Lower leg skin (tissue), 4 donors: ENCODE data around the gene DYDC2. TPM values are rescaled to one million over a fixed set of nuclear protein-coding genes. Genes with fewer than 3 reads are reported as not detected.

ENCODE experiments used
- DNase-seq, 2 donors: peaks; one replicate each; pipeline ENCODE4 v3.0.0-alpha.2; 2019; ENCODE audit warnings: low spot score in 2 of 2
- H3K4me3 ChIP-seq: fragments of 200-600 bp; sonication (generic); 2 replicates; pipeline ENCODE4 v1.5.1; 2017; ENCODE audit warnings: mild to moderate bottlenecking, low read depth; ENCODE audit not compliant: poor library complexity, severe bottlenecking
- CTCF ChIP-seq, 3 donors: fragments of 450-650 bp; IDR thresholded peaks; one replicate each; pipeline ENCODE4 v1.5.1; 2016; ENCODE audit warnings: antibody characterized with exemption in 3 of 3, mild to moderate bottlenecking in 3 of 3, moderate library complexity in 2 of 3
- POLR2A ChIP-seq, 2 donors: fragments of 450-650 bp; IDR thresholded peaks; one replicate each; pipeline ENCODE4 v1.6.1; 2016 to 2017; ENCODE audit warnings: antibody characterized with exemption in 2 of 2, mild to moderate bottlenecking in 1 of 2, moderate library complexity in 1 of 2
- WGBS, 2 donors: methylation state at CpG; one replicate each; pipeline ENCODE4 v1.1.5; 2018; 5-methylcytosine and 5-hydroxymethylcytosine counted together
- intact Hi-C: fragments of 100-400 bp; cut with DNase I; formaldehyde crosslinking; loops from one replicate; pipeline ENCODE4 v1.15.0; 2023; ENCODE audit warnings: low total_unique reads
- total RNA-seq, 4 donors: library from RNA; depleted of rRNA; stranded (reverse); fragments of >200 nt; gene quantifications; one replicate each; pipeline ENCODE4 v1.1.0, GENCODE V29; 2016

Gene DYDC2
- total RNA-seq, 4 donors from 2014 or later = 0.42 TPM; not detected in 3

- 40 to 51% methylated on average over 4 of the region's 4 CpGs for WGBS, 2 donors
These were observed 49.0 kb downstream of the DYDC2 start for GRCh38 chr10:80405626-80406025.

GRCh38 chr10:80406204-80406603, 49.6 kb downstream of the DYDC2 start:
- WGBS, 2 donors = 22 to 32% methylated on average over 4 of the region's 4 CpGs
- TF ChIP-seq CTCF (IDR thresholded peaks at IDR 0.05) (no peak), POLR2A (IDR thresholded peaks at IDR 0.05) (no peak)
- intact Hi-C loops = no loop called here
- DNase-seq = peak in 1 of 2 donors; percentile 12
- no peak overlapping the region for H3K4me3 ChIP-seq

More at GRCh38 chr10:80405626-80406025, 49.0 kb downstream of the DYDC2 start:
- no peak overlapping the region for H3K4me3 ChIP-seq
- peak in 1 of 2 donors; percentile 50 for DNase-seq
- no peak for TF ChIP-seq CTCF (IDR thresholded peaks at IDR 0.05)
- no peak for TF ChIP-seq POLR2A (IDR thresholded peaks at IDR 0.05)
- intact Hi-C loops = no loop called here

GRCh38 chr10:80407812-80408241, 51.2 kb downstream of the DYDC2 start:
- intact Hi-C loops = no loop called here

GRCh38 chr10:80408242-80409101, 51.9 kb downstream of the DYDC2 start, which contains the start of gene PRXL2A:
Gene PRXL2A (plus strand): TSS chr10:80408551. CDS start chr10:80420468, 11,917 bp downstream.
- 2 to 7% methylated on average over 14 to 71 of the region's 96 CpGs for WGBS, 2 donors
- no peak for TF ChIP-seq POLR2A (IDR thresholded peaks at IDR 0.05)
- no peak for TF ChIP-seq CTCF (IDR thresholded peaks at IDR 0.05)
- intact Hi-C loops = no loop called here
- peak within 1 kb of the TSS; percentile 52 for H3K4me3 ChIP-seq
- peak; percentile 66 to 97 for DNase-seq

More at GRCh38 chr10:80407812-80408241, 51.2 kb downstream of the DYDC2 start:
- TF ChIP-seq CTCF (IDR thresholded peaks at IDR 0.05) = no peak
- no peak for TF ChIP-seq POLR2A (IDR thresholded peaks at IDR 0.05)
- peak overlapping the region; percentile 52 for H3K4me3 ChIP-seq
- DNase-seq = peak in 1 of 2 donors; percentile 86
- 27 to 30% methylated on average over 16 of the region's 16 CpGs for WGBS, 2 donors

GRCh38 chr10:80409121-80409520, 52.5 kb downstream of the DYDC2 start:
- DNase-seq = no peak
- TF ChIP-seq POLR2A (IDR thresholded peaks at IDR 0.05) (no peak), CTCF (IDR thresholded peaks at IDR 0.05) (no peak)
- intact Hi-C loops = no loop called here
- 30 to 39% methylated on average over 12 of the region's 12 CpGs for WGBS, 2 donors
- H3K4me3 ChIP-seq = no peak overlapping the region
